HK-2 (cell line): ENCODE data around the gene CTBP2.

ENCODE experiments used
- DNase-seq: peaks from one replicate; pipeline ENCODE4 v3.0.0-alpha.2; 2018; ENCODE audit not compliant: unreplicated experiment

CTBP2 gene

DNA sequence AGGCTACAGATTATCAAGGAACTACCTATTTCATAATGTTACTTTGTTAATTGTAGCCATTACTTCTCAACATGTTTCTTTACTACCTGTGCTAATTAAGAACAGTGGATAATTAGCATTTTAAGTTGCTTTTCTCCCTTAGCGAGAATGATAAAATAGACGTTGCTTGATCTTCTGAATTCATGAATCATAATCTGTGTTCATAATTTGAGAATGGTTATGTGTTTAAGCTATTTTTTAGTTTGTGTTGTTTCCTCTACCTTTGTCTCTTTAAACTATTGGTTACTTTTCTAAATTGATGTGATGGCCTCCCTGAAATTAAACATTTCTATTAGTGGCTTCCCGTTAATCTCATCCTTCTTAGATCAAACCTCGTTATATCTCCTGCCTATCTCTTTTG, 218.5 kb downstream of the CTBP2 start, which contains the start of gene ZRANB1:
Gene ZRANB1, plus strand, starts transcription at position 301 of the 400 bp plus-strand sequence. CDS start 371 bp downstream, outside the sequence.
- no peak for DNase-seq

DNA sequence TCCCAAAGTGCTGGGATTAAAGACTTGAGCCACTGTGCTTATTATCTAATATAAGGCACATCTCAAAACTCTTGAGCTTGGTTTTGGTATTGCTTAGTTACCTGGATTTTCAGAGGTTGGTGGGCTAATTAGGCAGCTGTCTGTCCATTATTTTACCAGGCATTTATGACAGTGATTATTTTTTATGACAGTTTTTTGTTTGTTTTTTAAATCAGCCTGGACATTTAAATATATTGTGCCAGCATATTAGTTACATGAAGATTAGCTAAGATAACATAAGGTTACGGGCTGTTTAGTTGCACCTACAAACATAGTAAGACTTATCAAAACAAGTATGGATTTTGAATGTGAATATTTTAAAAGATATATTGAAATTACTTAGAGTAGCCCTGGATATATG, 221.1 kb downstream of the CTBP2 start:
- no peak for DNase-seq

DNA sequence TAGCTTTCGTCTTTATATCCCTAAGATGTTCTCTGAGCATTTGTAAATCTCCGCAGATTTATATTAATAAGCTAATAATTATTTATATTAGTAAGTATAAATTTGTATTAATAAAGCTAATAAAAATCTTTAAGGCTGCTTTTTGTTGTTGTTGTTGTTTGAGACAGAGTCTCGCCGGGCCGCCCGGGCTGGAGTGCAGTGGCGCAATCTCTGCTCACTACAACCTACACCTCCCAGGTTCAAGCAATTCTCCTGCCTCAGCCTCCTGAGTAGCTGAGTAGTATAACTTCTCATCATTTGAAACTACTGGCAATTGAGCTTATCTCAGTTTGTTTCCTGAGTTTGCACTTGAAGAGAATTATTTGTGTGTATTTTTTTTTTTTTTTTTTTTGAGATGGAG, 223.6 kb downstream of the CTBP2 start:
- no peak for DNase-seq

DNA sequence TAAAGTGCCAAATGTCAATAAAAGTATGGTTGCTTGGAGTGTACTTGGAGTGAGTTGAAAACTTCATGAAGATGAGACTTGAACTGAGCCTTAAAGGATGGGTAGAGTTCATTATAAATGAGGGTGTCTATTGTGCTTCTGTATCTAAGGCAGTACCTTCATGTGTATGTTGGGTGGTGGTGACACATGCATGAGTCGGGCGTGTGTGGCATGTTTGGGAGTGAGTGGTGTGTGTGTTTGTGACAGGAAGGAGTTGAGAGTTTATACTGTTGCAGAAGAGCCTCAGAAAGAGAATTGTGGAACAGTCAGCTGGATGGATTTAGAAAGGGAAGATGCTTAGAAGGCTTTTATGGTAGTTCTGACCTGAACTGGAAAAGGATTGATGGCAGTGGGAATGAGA, 224.4 kb downstream of the CTBP2 start:
- no peak for DNase-seq
